HG03103 (cell line): Measurements from ENCODE around the gene GRIK5.
"Not testable (repeated sequence)": the region's sequence is repeated elsewhere in the genome, so short reads cannot be mapped to it uniquely, and the experiment has no call there.

Source experiments
- ATAC-seq: cut with Tn5 transposase; IDR thresholded peaks from one replicate; pipeline ENCODE4 v1.9.1; 2021; ENCODE audit warnings: low read depth; ENCODE audit not compliant: unreplicated experiment

Gene GRIK5

DNA sequence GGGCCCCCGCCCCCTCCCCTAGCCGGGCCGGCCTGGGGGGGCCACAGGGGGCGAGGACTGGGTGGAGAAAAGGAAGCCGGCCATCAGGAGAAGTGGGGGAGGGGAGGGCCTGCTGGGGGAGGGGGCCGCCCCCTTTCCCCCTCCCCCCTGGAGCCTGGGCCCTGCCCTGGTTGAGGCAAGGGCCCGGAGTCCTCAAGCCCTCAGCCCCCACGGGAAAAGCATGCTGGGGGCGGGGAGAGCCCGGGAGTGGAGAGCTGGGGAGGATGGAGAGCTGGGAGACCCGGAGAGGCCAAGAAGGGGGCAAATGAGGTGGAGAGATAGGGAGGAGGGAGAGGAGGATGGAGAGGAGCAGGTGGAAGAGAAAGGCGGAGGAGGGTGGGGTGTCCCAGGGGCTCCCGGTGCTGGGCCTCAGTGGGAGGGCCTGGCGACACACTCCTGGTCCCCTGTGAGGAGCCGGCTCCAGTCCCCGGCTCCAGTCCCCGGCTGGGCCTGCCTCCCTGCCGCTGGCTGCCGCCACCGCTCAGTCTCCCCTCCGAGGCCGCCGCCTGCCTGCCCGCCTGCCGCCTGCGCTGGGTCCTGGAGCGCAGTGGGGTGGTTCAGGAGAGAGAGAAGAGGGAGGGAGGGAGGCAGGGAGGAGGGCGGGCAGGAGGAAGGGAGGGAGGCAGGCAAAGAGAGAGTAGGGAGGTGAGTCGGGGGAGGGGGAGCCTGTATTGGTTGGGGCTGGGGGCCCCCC, at the start of gene GRIK5:
GRIK5 (minus strand) TSS at position 588 of the 733 bp plus-strand sequence. CDS start 4,436 bp downstream, outside the sequence.
- no peak for ATAC-seq

- ATAC-seq: no peak
Measured at GRCh38 chr19:42117076-42117475, 47.1 kb upstream of the GRIK5 start.

DNA sequence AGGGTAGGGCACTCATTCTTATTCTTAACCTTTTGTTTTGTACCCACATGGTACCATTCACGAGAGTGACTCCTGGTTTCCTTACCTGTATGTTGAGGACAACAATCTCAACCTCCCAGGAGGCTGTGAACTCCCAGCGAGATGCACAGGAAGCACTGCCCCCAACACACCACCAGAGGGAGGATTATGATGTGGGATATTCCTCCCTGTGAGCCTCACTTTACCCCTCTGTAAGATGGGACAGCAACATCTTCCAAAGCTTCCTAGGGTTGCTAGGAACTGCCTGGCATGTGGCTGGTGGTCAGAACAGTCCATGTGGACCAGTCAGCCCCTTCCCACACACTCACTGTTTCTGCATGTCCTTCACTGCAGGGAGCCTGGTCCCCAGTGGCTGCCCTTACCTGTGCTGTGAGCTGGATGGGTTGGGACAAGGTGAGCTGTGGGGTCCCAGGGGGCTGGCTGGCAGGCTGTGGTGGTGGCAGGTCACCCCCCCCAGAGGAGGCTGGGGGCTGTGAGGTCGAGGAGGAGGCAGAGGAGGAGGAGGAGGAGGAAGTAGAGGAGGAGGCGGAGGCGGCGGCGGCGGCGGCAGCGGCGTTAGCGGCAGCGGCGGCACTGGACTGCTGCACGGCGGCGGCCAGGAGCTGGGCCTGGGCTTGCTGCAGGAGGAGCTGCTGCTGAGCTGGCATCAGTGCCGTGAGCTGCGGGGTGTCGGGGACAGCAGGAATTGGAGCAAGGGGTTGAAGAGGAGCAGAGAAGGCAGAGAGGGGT, 46.5 kb upstream of the GRIK5 start:
- ATAC-seq: no peak

GRCh38 chr19:42115705-42116104, 45.7 kb upstream of the GRIK5 start:
- no peak for ATAC-seq

DNA sequence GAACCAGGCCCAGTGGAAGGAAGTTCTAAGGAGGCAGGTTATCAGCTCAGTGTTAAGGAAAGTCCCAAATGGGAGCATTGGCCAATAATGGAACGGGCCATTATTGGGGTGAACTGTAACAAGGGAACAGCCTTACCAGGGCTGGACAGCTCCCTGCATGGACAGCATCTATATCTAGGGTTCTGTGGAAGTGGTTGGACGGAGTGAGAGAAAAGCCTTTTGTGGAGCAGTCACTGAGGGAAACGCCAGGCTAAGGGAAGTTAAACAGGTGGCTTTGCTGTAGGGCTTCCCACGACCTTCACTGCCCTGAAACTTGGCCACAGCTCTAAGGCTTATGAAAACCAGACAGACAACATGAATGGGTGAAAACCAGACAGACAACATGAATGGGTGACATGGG, 45.2 kb upstream of the GRIK5 start:
- ATAC-seq: no peak

DNA sequence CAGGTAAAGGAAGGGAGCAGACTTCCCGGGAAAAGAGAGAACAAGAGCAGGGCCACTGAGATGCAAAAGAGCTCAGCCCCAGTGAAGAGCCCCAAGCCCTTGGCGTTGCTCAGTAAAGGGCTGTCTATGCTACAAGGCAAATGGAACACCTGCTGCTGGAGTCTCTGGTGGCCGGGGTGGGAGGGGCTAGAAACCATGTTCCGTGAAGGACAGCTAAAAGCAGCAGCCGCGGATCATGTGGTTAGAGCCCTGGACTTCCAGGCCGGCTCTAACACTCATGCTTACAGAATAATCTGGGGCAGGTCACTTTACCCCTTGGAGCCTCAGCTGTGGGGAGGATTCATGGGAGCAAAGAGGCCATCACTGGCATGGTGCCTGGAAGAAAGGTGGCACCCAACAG, 44.4 kb upstream of the GRIK5 start:
- peak; percentile 53 for ATAC-seq

GRCh38 chr19:42113641-42114348, 43.8 kb upstream of the GRIK5 start:
- no peak for ATAC-seq

DNA sequence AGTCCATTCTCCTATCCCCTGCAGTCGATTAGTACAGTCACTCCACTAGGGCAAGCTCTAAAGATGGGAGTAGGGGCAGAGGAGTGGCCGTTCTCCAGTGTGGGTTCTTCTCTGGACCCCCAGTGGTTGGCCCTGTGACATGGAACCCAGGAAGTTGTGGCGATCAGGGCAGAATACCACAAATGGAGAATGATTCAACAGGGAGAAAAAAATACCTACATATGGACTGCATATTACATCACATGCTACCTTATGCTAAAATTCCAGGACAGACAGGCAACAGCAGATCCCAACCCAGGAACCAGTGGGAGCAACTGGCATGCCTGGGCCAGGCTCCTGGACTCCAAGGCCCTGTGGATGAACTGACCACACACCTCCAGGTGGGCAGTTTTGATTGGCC, 41.8 kb upstream of the GRIK5 start:
- ATAC-seq: no peak

- ATAC-seq: no peak
Measured at GRCh38 chr19:42111384-42111783, 41.4 kb upstream of the GRIK5 start.

DNA sequence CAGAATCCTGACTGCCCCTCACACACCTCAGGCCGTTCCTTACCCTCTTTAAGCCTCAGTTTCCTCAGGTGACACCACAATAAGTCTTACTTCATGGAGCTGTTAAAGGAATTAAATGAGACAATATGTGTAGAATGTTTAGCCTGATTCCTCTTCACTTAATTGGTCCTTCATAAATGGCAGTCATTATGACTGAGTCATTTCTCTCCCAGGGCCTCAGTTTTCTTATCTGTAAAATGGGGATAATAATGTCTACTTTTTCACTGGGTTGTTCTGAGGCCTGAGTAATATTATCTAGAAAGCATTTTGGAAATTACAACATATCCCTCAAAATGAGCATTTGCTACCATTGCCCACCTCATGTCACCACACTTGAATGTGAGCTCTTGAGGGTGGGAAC, 40.7 kb upstream of the GRIK5 start:
- no peak for ATAC-seq

DNA sequence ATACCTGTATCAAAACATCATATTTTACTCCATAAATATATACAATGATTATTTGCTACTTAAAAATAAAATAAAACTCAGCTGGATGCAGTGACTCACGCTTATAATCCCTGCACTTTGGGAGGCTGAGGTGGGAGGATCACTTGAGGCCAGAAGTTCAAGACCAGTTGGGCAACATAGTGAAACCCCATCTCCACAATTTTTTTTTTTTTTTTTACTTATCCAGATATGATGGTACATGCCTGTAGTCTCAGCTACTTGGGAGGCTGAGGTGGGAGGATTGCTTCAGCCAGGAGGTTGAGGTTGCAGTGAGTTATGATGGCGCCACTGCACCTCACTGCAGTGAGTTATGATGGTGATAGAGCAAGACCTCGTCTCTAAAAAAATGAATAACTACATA, 39.9 kb upstream of the GRIK5 start:
- no peak for ATAC-seq

- no peak for ATAC-seq
Measured at GRCh38 chr19:42108527-42109389, 38.8 kb upstream of the GRIK5 start.

DNA sequence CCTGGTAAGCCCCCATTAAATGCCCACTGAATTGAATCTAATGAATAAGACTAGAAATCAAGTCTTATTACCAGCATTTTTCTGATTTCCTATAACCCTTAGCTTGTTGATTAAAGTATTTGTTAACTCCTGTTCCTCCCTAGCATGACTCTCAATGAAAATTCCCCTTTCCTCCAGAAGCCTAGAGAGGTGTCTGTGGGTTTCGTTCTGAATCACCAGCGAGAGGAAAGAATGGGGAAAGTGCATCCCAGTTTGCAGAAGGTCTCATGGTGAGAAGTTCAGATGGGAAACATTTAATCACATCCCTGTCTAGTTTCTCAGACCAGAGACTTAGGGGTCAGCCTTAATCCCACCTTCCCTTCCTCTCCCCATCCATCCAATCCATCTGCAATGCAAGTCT, 35.4 kb upstream of the GRIK5 start:
- ATAC-seq: no peak

- no peak for ATAC-seq
Measured at GRCh38 chr19:42102877-42103276, 32.9 kb upstream of the GRIK5 start.

DNA sequence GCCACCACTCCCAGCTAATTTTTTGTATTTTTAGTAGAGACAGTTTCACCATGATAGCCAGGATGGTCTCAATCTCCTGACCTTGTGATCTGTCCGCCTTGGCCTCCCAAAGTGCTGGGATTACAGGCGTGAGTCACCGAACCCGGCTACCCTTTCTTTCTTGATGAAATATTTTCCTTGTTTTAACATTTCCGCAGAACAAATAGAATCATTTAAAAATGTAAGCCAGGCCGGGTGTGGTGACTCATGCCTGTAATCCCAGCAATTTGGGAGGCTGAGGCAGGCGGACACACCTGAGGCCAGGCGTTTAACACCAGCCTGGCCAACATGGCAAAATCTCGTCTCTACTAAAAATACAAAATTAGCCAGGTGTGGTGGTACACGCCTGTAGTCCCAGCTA, 30.2 kb upstream of the GRIK5 start:
- not testable (repeated sequence) for ATAC-seq

DNA sequence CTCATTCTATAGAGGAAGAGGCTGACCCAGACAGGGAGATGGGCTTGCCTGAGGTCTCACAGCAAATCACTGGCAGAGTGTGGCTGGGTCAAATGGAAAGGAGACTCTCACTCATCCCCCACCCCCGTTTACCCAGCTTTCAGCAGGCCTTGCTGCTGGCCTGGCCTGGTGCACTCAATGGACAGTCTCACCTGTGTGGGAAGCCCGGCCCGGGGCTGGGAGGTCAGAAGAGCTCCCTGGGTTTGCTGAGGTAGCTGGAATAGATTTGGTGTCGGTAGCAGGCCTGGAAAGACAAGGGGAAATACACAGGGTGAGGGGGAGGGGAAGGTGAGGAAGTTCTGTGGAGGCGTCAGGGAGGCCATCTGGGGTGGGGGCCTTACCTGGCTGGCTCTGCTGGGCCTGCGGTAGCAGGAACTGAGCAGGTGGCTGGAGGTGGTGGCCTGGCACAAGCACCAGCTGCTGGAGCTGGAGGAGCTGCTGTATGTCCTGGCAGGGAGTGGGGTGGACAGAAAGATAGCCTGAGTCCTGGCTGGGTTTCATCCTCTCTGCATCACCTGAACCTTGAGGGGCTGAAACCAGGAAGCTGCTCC, 29.4 kb upstream of the GRIK5 start:
- ATAC-seq: no peak

- no peak for ATAC-seq
Measured at GRCh38 chr19:42098781-42099180, 28.8 kb upstream of the GRIK5 start.

DNA sequence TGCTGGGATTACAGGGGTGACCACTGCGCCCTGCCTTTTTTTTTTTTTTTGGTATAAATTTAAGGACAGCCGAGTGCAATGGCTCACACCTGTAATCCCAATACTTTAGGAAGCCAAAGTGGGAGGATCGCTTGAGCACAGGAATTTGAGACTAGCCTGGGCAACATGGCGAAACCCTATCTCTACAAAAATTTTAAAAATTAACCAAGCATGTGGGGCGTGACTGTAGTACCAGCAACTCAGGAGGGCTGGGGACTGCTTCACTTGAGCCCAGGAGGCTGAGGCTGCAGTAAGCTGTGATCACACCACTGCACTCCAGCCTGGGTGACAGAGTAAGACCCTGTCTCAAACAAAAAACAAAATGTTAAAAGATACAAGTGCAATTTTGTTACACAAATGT, 27.5 kb upstream of the GRIK5 start:
- ATAC-seq: no peak

GRCh38 chr19:42096255-42096837, 26.3 kb upstream of the GRIK5 start:
- no peak for ATAC-seq

DNA sequence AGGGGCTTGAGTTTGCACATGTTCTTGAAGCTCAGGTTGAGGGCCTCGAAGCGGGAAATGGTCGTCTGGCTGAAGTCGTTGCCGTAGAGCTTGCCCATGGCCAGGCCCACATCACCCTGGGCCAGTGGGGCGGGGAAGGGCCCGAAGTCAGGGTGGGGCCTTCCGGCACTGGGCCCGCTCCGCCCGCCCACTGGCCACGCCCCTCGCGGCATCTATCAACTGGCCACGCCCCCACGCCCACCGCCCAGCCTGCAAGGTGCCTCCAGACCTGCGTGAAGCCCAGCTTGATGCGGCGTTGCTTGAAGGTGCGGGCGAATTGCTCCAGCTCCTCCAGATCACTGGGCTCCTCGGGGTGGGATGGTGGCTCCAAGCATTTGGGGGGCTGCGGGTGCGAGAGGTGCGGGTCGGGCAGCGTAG, 25.8 kb upstream of the GRIK5 start:
- ATAC-seq: no peak
